Myocyte (in vitro differentiated cells): ENCODE results near the gene SLC44A3. TPM values are rescaled to one million over a fixed set of nuclear protein-coding genes. Genes with fewer than 3 reads are reported as not detected.
A peak's percentile ranks its signal among the peaks of the same experiment; 100 is the strongest.

Experiments used
- DNase-seq: peaks from one replicate; pipeline ENCODE4 v3.0.0-alpha.2; 2012; ENCODE audit warnings: low read depth
- total RNA-seq: library from RNA; depleted of rRNA; stranded (reverse); fragments of >200 nt; gene quantifications from 2 replicates; pipeline ENCODE4 v1.2.3, GENCODE V29; 2014

The SLC44A3 gene
- total RNA-seq, 1 donor from 2014 or later = 2.2 TPM

DNA sequence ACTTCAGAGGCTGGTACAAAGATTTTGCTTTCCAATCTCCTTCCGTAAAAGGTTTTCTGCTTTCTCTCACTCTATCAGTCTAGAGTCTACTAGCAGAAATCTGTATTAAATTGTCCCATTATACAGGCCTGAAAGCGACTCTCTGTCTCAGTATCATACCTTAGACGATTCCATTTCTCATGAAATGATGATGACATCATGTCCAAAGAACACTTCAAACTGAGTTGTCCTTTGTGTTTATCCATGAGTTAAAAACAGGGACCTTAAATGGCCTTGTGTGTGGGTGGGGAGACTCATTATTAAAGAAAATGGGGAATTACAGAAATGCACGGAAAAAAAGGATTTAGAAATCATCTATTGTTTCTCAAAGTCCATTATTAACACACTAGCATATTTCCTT is 21.0 kb upstream of the SLC44A3 start:
- no peak for DNase-seq

GRCh38 chr1:94801919-94802546 is 18.1 kb upstream of the SLC44A3 start:
- peak; percentile 73 for DNase-seq

- no peak for DNase-seq
Measured at GRCh38 chr1:94803106-94803505, 17.1 kb upstream of the SLC44A3 start.

- DNase-seq = peak; percentile 78
Measured at GRCh38 chr1:94803517-94804441, 16.4 kb upstream of the SLC44A3 start.

GRCh38 chr1:94804442-94804837 is 15.7 kb upstream of the SLC44A3 start:
- no peak for DNase-seq

DNA sequence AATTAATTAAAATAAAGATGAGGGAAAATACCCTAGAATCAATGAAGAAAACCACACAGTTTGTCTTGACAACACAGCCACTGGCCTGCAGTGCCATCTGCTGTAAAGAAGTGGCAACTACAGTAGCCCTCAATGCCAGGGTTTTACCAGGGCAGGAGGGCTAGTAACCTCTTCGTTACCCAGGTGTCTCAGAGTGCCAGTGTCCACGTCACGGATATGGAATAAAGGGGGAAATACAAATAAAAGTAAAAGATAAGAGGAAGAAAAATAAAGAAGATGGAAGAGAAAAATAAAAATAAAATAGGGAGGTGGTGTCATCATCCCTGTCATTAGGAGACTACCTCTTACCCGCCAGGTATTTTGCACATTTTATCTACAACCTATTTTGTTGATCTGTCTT is 14.2 kb upstream of the SLC44A3 start:
- DNase-seq = peak; percentile 62

GRCh38 chr1:94806441-94806871 is 13.7 kb upstream of the SLC44A3 start:
- DNase-seq = peak; percentile 32

- DNase-seq = no peak
Measured at GRCh38 chr1:94807742-94808491, 12.2 kb upstream of the SLC44A3 start.

- DNase-seq = no peak
Measured at GRCh38 chr1:94808669-94809068, 11.5 kb upstream of the SLC44A3 start.

DNA sequence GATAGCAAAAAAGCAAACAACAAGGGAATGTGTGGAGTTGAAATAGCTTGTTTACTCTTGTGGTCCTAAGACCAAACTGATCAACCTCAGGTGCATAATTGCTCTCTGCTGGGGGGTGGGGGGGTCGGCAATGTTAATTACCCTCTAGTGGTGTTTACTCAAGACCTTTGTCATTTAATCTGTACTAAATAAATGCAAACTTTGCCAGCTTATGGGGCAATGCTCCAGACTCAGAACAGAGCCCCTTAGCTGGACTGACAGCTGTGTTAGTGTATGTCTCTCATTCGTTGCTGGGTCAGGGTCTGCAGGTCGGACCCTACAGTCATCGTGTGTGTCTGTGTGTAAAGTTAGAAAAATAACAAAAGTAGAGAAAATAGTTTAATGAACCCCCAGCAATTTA is 7.2 kb upstream of the SLC44A3 start:
- DNase-seq = no peak

- DNase-seq = no peak
Measured at GRCh38 chr1:94816030-94816429, 4.1 kb upstream of the SLC44A3 start.

DNA sequence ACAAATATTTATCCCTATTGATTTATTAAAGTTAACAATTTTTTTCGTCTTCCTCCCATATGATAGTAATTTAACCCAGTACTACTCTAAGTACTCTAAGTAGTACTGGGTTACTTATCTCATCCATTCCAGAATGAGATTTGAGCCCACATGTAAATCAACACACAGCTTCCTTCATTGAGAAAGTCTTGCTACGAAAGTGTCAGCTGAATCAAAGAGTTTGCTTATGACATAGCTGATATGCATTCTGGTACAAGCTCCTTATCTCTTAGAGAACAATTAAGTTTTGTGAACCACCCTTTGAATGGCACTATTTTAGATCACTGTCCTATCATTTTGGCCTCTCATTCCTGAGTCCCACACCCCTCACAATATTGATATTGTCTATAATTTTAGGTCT is 2.4 kb upstream of the SLC44A3 start:
- no peak for DNase-seq

- DNase-seq = no peak
Measured at GRCh38 chr1:94819238-94819944, 766 bp upstream of the SLC44A3 start.

DNA sequence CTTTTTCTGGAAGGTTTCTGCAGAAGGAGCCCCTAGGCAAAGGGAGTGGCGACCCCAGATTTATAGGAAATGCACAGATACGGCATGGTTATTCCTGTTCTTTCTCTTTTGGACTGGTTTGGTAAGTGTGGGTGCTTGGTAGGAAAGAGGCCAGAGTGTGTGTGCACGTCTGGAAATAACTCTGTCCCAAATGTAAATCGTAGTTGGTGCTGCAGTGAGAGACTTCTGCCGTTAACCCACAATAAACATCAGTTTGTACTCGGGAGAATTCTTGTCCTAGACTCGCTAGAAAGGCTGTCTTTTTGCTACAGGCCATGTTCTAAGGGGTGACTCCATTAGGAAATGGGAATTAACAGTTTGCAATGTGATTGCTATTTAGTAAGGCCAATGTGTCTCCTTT is 779 bp downstream of the SLC44A3 start:
- DNase-seq = no peak

DNA sequence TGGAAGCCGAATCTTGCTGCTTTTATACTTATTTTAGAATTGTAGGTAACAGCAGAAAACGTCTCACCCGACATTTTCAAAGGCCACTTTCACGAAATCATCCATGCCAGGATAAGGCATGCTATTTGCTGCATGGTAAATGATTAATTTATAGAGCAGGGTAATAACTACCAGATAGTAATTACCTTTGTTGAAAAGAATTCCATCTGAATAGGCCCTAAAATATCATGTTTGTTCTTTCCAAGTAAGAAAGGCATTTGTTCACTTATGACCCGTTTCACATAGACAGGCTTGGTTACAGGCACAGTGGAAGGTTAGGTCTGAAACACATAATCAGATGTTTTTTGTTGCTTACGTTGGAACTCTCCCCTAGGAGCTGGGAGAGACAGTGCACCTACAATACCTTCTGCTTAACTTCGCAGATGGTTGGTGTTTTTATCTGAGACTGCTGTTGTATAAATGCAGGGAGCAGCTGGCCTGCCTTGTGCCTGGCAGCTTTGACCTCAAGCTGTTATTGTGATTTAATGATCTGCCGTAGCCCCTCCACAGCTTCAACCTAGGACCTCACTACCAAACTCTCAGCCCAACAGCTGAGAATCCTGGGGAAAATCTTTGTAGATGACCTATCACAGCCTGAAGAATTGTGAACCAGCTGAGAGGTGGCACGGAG is 1.6 kb downstream of the SLC44A3 start:
- peak; percentile 36 for DNase-seq

DNA sequence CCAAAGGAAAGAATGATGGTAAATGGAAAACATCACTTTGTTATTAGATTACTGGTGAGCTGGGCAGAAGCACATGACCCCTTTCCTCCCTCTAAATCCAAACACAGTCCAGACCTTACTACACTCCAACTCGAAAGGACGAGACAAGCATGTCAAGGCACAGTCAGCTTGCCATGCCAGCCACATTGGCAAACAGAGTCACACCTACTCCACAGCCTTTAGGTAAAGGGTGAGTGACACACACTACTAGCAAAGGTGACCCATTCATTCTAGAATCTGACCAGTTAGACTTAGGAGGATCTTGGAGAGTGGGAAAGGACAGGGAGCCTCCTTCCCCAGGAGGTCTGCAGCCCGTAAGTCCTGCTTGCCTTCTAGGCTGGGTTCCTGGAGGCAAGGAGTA is 3.0 kb downstream of the SLC44A3 start:
- DNase-seq = no peak

GRCh38 chr1:94825936-94826335 is 5.8 kb downstream of the SLC44A3 start:
- no peak for DNase-seq

- DNase-seq = no peak
Measured at GRCh38 chr1:94827434-94827833, 7.3 kb downstream of the SLC44A3 start.

GRCh38 chr1:94828251-94828650 is 8.1 kb downstream of the SLC44A3 start:
- DNase-seq = no peak

- DNase-seq = no peak
Measured at GRCh38 chr1:94831641-94832040, 11.5 kb downstream of the SLC44A3 start.

DNA sequence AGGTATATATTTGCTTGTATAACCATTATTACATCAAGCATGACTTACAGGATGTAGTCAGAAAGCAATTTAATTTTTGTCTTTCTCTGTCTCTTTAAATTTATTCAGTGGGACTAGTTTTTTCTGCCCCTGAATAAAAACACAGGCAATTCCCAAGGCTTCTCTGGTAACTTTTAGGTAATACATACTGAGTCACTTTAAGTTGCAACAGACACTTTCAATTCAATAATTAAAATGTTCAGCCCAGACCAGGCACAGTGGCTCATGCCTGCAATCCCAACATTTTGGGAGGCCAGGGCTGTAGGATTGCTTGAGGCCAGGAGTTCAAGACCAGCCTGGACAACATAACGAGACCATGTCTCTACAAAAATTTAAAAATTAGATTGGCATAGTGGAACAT is 12.3 kb downstream of the SLC44A3 start:
- no peak for DNase-seq
